Spleen (tissue), 7 donors: ENCODE measurements around the gene TMEM50A.
"Not testable (repeated sequence)": the region's sequence is repeated elsewhere in the genome, so short reads cannot be mapped to it uniquely, and the experiment has no call there.

ENCODE experiments used
- POLR2A ChIP-seq, 3 donors: fragments of 450-650 bp; IDR thresholded peaks; one replicate each; pipeline ENCODE4 v1.5.1; 2017; ENCODE audit warnings: antibody characterized with exemption in 3 of 3, mild to moderate bottlenecking in 1 of 3
- TF ChIP-seq, protein P1 (sequence below), 11 experiments: fragments of 200-600 bp in 7 of 11; fragments of 450-650 bp in 4 of 11; sonication (generic) in 4 of 11; IDR thresholded peaks in 8 of 11; conservative IDR thresholded peaks in 3 of 11; 1 replicate in 7 of 11; 2 replicates in 4 of 11; pipeline versions ENCODE4 v1.4.0 to v1.8.0; 2016 to 2021; ENCODE audit warnings: antibody characterized with exemption in 11 of 11, inconsistent platforms in 4 of 11, mild to moderate bottlenecking in 1 of 11
- donor health status: DM: no; HTN: no; CAD: no; lungs with moderate emphysema.
- donor health status: DM: no; HTN: no; CAD: no.
- donor health status: DM: no; HTN: no; CAD: no.

DNA sequence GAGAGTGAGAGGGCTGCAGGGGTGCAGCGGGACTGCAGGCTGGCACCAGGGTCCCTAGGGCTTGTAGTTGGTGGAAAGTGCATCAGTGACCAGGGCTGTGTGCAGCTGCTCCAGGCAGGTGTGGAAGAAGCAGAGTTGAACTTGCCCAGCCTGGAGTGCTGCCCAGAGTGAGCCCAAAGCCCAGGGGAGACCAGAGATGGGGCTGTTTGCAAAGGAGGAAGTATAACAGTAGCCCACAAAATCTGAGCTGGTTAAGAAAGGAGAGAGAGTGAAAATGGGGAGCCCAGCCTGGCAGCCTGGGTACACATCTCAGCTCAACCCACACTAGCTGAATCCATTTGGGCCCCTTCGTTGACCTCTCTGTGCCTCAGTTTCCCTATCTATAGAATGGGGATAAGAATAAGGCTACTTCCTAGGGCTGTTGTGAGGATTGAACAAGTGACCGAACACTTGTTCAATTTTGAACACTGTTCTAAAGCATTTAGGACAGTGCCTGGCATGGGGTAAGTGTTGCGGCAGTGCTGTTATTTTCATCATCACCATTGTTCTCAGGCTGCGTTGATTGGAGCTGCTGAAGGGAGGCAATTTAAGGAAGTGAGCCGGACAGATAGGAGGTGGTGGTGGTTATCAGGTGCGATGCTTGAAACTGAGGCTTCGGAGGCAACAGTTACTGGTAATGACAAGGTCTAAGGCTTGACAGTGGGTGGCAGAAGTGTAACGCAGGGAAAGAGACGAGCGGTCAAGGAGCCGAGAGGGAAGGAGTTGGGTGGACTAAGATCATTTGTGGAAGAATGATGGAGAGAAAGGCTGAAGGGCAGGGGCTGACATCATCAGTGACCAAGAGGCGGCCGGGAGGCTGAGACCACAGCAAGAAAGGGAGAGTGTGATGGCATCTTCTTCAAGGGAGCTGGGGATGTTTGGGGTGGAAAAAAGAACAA is 43.0 kb upstream of the TMEM50A start:
- not testable (repeated sequence) for TF ChIP-seq POLR2A (IDR thresholded peaks at IDR 0.05)
- TF ChIP-seq, protein P1, sequence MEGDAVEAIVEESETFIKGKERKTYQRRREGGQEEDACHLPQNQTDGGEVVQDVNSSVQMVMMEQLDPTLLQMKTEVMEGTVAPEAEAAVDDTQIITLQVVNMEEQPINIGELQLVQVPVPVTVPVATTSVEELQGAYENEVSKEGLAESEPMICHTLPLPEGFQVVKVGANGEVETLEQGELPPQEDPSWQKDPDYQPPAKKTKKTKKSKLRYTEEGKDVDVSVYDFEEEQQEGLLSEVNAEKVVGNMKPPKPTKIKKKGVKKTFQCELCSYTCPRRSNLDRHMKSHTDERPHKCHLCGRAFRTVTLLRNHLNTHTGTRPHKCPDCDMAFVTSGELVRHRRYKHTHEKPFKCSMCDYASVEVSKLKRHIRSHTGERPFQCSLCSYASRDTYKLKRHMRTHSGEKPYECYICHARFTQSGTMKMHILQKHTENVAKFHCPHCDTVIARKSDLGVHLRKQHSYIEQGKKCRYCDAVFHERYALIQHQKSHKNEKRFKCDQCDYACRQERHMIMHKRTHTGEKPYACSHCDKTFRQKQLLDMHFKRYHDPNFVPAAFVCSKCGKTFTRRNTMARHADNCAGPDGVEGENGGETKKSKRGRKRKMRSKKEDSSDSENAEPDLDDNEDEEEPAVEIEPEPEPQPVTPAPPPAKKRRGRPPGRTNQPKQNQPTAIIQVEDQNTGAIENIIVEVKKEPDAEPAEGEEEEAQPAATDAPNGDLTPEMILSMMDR (IDR thresholded peaks at IDR 0.05 in 8 of 11, conservative IDR thresholded peaks at IDR 0.05 in 3 of 11) = not testable (repeated sequence)
